GM10248 (cell line): ENCODE measurements around the gene RSL24D1.

Experiments
- CTCF ChIA-PET: fragments of 300-600 bp; sonication (Branson Sonifier 250); formaldehyde crosslinking; extraction: SDS; loops from one replicate; lab custom pipeline; 2021; ENCODE audit warnings: antibody characterized with exemption; lab: Yijun Ruan, JAX
- POLR2A ChIA-PET: fragments of 350-650 bp; sonication (Branson Sonifier 250); formaldehyde crosslinking; extraction: SDS; loops from one replicate; lab custom pipeline; 2020; ENCODE audit warnings: antibody characterized with exemption; lab: Yijun Ruan, JAX
- DNase-seq: peaks from one replicate; pipeline ENCODE4 v3.0.0; 2012; ENCODE audit errors: extremely low spot score
- TF ChIP-seq, protein P1 (sequence below): IDR thresholded peaks from 2 replicates; pipeline ENCODE4 v1.5.1; 2012; ENCODE audit warnings: mild to moderate bottlenecking, low read depth; ENCODE audit errors: extremely low read depth, missing control alignments, control extremely low read depth

Gene RSL24D1

DNA sequence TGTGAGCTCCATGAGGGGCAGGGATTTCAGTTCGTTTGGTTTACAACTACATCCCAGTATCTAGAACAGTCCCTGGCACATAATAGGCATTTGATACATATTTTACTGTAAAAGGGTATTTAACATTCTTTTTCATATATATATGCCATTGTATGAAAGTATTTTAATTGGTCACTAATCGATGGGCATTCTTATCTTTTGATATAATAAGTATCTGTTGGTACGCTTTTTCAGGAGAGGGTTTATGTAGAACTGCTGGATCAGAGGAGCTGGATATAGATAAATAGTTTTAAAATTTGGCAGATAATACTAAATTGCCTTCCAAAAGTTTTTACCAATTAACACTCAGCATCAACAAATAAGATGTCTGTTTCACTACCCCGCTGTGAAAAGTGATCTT lies 978 bp upstream of the RSL24D1 start:
- POLR2A ChIA-PET = no interaction called here
- no peak for DNase-seq
- TF ChIP-seq, protein P1, sequence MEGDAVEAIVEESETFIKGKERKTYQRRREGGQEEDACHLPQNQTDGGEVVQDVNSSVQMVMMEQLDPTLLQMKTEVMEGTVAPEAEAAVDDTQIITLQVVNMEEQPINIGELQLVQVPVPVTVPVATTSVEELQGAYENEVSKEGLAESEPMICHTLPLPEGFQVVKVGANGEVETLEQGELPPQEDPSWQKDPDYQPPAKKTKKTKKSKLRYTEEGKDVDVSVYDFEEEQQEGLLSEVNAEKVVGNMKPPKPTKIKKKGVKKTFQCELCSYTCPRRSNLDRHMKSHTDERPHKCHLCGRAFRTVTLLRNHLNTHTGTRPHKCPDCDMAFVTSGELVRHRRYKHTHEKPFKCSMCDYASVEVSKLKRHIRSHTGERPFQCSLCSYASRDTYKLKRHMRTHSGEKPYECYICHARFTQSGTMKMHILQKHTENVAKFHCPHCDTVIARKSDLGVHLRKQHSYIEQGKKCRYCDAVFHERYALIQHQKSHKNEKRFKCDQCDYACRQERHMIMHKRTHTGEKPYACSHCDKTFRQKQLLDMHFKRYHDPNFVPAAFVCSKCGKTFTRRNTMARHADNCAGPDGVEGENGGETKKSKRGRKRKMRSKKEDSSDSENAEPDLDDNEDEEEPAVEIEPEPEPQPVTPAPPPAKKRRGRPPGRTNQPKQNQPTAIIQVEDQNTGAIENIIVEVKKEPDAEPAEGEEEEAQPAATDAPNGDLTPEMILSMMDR = no peak
- CTCF ChIA-PET = interaction anchor here (0.8 to 2.4 kb wide), 12 partner anchors 10 to 242 kb away, joined by 3 to 10 read pairs (median 5); partner anchors contain the start of genes CCPG1 and PIERCE2

DNA sequence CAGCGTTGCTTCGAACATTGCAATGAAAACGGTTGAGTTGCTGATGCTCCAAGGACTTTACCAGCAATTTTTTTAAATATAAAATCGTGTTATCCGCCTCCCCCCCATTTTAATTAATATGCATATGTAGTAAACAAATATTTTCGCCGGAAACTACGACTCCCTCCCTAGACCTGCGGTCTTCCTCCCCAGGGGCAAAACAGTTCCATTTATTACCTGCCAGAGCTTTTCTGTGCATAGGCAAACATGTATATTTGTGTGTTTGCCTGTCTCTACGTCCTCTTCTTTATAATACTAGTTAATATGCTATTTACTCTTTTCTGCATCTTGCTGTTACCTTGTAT lies 593 bp upstream of the RSL24D1 start:
- ChIA-PET CTCF (interaction anchor here (0.8 to 2.4 kb wide), 13 partner anchors 11 to 242 kb away, joined by 3 to 10 read pairs (median 4); partner anchors contain the start of genes CCPG1 and PIERCE2), POLR2A (interaction anchor here (0.6 kb wide), 1 partner anchor 122 kb away, joined by 3 read pairs; the partner anchor contains the start of genes PIGB and PIGBOS1)
- TF ChIP-seq, protein P1 = no peak

DNA sequence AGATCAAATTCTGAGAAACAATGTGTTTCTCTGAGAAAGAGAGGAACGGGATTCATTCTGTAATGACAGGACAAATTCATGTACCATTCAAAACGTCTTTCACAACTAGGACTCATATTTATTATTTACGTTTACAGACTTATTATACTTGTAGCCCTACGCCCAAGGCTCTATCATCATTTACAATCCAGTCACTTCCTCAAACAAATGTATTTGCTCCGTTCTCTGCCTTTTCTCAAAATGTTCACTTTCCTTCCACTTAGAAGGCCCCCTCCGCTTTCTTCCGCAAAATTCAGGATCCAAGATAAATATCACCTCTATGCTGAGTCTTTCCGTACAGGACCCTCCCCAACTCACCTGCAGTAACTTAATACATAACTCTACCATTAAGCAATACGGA lies 745 bp downstream of the RSL24D1 start:
- POLR2A ChIA-PET = no interaction called here
- CTCF ChIA-PET = interaction anchor here (1.4 to 2.0 kb wide), 2 partner anchors 16 to 28 kb away, joined by 4 to 6 read pairs; no protein-coding TSS in a partner anchor
- TF ChIP-seq, protein P1 = no peak
- DNase-seq = no peak

More for the DNA sequence above, 593 bp upstream of the RSL24D1 start:
- no peak for DNase-seq

DNA sequence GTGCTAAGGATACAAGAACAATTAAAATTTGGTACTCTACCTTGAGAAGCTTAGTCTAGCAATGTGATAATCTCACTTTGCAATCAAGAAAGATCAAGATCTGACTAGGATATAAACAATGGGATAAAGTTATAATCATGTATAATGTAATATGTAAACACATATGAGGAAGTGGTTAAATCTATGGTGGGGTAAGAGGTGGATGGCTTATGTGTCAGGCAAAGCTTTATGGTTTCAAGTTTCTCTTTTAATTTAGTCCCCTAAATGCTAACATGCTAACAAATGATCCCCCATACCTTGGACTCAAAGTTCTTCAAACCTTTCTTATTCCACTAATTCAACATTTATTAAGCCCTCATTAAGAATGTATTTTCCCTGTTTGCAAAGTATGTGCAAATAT lies 2.5 kb downstream of the RSL24D1 start:
- TF ChIP-seq, protein P1 = no peak
- CTCF ChIA-PET = interaction anchor here (1.1 kb wide), 1 partner anchor 96 kb away, joined by 3 read pairs; no protein-coding TSS in a partner anchor
- no peak for DNase-seq
- POLR2A ChIA-PET = no interaction called here

DNA sequence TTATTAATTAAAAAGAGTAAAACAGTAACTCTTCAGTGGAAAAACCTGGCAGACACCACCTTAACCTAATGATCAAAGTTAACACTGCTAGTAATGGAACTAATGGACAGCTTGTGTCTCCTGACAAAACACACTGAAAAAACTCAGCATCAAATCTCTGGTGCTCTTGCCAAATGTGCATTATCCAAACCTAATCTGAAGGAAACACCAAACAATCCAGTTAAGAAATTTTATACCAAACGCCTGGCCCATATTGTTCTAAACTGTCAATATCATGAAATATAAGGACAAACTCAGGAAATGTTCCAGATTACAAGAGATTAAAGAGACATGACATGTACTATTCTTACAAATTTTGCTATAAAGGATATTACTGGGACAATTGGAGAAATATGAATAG lies 10.4 kb downstream of the RSL24D1 start:
- ChIA-PET CTCF (interaction anchor here (1.2 kb wide), 1 partner anchor 19 kb away, joined by 3 read pairs; no protein-coding TSS in a partner anchor), POLR2A (no interaction called here)
- TF ChIP-seq, protein P1 = no peak
- DNase-seq = no peak

DNA sequence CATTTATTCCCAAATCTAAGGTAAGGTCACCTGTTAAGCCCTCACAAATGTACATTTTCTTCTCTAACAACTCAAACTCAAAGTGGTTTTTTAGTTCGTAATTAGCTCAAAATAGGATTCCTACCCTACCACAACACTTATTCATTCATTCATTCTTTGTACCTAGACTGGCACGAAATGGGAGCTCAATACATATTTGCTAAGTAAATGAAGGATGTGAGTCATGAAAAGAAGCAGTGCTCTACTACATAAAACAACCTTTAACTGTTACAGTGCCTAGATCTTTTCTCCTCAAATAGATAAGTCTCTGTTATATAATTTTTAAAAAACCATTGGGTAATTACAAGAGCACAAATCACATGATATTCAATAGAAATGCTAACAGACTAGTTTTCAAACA lies 13.1 kb downstream of the RSL24D1 start:
- DNase-seq = no peak
- ChIA-PET CTCF (interaction anchor here (1.1 to 3.5 kb wide), 2 partner anchors 13 to 15 kb away, joined by 3 to 23 read pairs; partner anchors contain the start of gene RSL24D1), POLR2A (no interaction called here)
- TF ChIP-seq, protein P1 = no peak

DNA sequence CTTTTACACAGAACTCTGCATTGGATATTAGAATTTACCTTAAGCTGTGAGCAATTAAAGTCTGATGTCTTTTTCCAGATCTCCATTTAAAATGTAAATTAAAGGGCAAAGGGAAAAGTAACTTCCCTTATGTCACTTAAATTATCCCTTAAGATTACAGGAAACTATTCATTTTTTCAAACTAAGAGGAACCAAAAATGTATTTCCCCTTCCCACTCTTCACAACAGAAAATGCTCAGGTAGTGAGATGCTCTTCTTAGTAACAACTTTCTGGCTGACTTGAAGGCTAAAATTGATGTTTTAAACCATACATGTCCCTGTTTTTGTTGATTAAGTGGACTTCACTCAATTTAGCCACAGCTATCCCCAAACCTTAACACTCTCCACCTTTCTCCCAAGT lies 17.6 kb downstream of the RSL24D1 start:
- DNase-seq = no peak
- TF ChIP-seq, protein P1 = no peak
- POLR2A ChIA-PET = interaction anchor here (1.1 kb wide), 1 partner anchor 13 kb away, joined by 4 read pairs; no protein-coding TSS in a partner anchor
- CTCF ChIA-PET = interaction anchor here (1.1 to 3.4 kb wide), 5 partner anchors 8 to 59 kb away, joined by 3 to 18 read pairs (median 3); partner anchors contain the start of gene RSL24D1
